Gastroesophageal sphincter (tissue), 4 donors: ENCODE measurements around the gene NR2C1. TPM values are rescaled to one million over a fixed set of nuclear protein-coding genes. Genes with fewer than 3 reads are reported as not detected.
"Not testable (repeated sequence)": the region's sequence is repeated elsewhere in the genome, so short reads cannot be mapped to it uniquely, and the experiment has no call there.

ENCODE experiments used
- ATAC-seq: fragments of 150-250 bp; one replicate; pipeline ENCODE4 v1.9.1; 2016; ENCODE audit warnings: mild to moderate bottlenecking, moderate library complexity
- H3K27ac ChIP-seq, 4 donors: fragments of 200-600 bp; sonication (generic) in 3 of 4; 1 replicate in 3 of 4; 2 replicates in 1 of 4; pipeline ENCODE4 v1.5.1; 2016 to 2019
- H3K27me3 ChIP-seq: fragments of 200-600 bp; sonication (generic); one replicate; pipeline ENCODE4 v1.5.1; 2019
- H3K36me3 ChIP-seq, 2 donors: fragments of 200-600 bp; sonication (generic); one replicate each; pipeline ENCODE4 v1.5.1; 2019; ENCODE audit warnings: control low read depth in 1 of 2
- H3K4me1 ChIP-seq, 3 donors: fragments of 200-600 bp; sonication (generic); 1 replicate in 2 of 3; 2 replicates in 1 of 3; pipeline ENCODE4 v1.5.1; 2016 to 2019; ENCODE audit warnings: control low read depth in 2 of 3
- H3K4me3 ChIP-seq, 2 donors: fragments of 200-600 bp; sonication (generic); one replicate each; pipeline ENCODE4 v1.5.1; 2019; ENCODE audit warnings: mild to moderate bottlenecking in 1 of 2, moderate library complexity in 1 of 2
- H3K9me3 ChIP-seq, 3 donors: fragments of 200-600 bp; sonication (generic); one replicate each; pipeline ENCODE4 v1.5.1; 2017 to 2019; ENCODE audit warnings: control low read depth in 2 of 3
- EP300 ChIP-seq: sonication (generic); formaldehyde crosslinking; IDR thresholded peaks from one replicate; pipeline ENCODE4 v1.6.1; 2017; ENCODE audit warnings: antibody characterized with exemption, mild to moderate bottlenecking
- POLR2A ChIP-seq, 2 donors: fragments of 450-650 bp; IDR thresholded peaks; one replicate each; pipeline ENCODE4 v1.6.1; 2017; ENCODE audit warnings: antibody characterized with exemption in 2 of 2, mild to moderate bottlenecking in 2 of 2, moderate library complexity in 1 of 2
- POLR2AphosphoS5 ChIP-seq: sonication (generic); formaldehyde crosslinking; IDR thresholded peaks from one replicate; pipeline ENCODE4 v1.6.1; 2017; ENCODE audit warnings: antibody characterized with exemption
- WGBS, 2 donors: methylation state at CpG; one replicate each; pipeline ENCODE4 v1.1.5; 2018; ENCODE audit warnings: low coverage in 1 of 2; 5-methylcytosine and 5-hydroxymethylcytosine counted together
- total RNA-seq, 4 donors: library from RNA; depleted of rRNA; stranded (reverse); fragments of >200 nt; gene quantifications; one replicate each; pipeline ENCODE4 v1.1.0, GENCODE V29; 2016
- TF ChIP-seq, protein P1 (sequence below), 4 experiments: fragments of 200-600 bp in 2 of 4; fragments of 450-650 bp in 2 of 4; sonication (generic) in 1 of 4; IDR thresholded peaks; one replicate each; pipeline ENCODE4 v1.5.1; 2017 to 2019; ENCODE audit warnings: antibody characterized with exemption in 4 of 4, mild to moderate bottlenecking in 2 of 4, moderate library complexity in 2 of 4

NR2C1 gene
- total RNA-seq, 4 donors from 2014 or later: 29.0 to 70.8 (median 45.1) TPM

GRCh38 chr12:94990222-94990621 lies 83.2 kb downstream of the NR2C1 start:
- Histone ChIP-seq H3K4me3 (no peak overlapping the region), H3K27me3 (no peaks in the 10 kb centered on the region), H3K36me3 (peaks cover 0 to 53% of the 10 kb centered on the region in 2 donors), H3K4me1 (no peaks in the 10 kb centered on the region), H3K27ac (no peak overlapping the region), H3K9me3 (no peaks in the 10 kb centered on the region)
- 81 to 93% methylated on average over 3 of the region's 3 CpGs for WGBS, 2 donors
- TF ChIP-seq EP300 (no peak), POLR2A (IDR thresholded peaks at IDR 0.05) (no peak), POLR2AphosphoS5 (no peak)
- TF ChIP-seq, protein P1, sequence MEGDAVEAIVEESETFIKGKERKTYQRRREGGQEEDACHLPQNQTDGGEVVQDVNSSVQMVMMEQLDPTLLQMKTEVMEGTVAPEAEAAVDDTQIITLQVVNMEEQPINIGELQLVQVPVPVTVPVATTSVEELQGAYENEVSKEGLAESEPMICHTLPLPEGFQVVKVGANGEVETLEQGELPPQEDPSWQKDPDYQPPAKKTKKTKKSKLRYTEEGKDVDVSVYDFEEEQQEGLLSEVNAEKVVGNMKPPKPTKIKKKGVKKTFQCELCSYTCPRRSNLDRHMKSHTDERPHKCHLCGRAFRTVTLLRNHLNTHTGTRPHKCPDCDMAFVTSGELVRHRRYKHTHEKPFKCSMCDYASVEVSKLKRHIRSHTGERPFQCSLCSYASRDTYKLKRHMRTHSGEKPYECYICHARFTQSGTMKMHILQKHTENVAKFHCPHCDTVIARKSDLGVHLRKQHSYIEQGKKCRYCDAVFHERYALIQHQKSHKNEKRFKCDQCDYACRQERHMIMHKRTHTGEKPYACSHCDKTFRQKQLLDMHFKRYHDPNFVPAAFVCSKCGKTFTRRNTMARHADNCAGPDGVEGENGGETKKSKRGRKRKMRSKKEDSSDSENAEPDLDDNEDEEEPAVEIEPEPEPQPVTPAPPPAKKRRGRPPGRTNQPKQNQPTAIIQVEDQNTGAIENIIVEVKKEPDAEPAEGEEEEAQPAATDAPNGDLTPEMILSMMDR (IDR thresholded peaks at IDR 0.05): no peak
- no peak for ATAC-seq

DNA sequence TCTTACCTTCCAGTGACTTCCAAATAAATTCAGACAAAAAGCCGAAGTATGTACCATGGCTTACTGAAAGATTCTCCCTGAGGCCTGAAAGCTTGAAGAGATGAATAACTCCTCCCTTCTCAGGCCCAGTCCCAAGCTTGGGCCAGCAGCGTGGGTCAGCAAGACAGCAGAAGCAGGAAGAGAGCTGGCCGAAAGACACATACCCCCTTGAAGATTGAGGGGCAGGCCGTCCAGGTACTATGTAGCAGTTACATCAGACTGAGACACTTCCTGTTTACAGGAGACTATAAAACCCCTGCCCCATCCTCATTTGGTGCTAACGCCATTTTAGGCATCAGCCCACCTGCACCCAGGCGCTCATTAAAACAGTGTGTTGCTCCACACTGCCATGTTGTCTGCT lies 84.9 kb downstream of the NR2C1 start:
- H3K4me1 ChIP-seq: no peaks in the 10 kb centered on the region
- H3K27ac ChIP-seq: no peak overlapping the region
- TF ChIP-seq POLR2AphosphoS5 (no peak), EP300 (no peak), POLR2A (IDR thresholded peaks at IDR 0.05) (no peak)
- TF ChIP-seq, protein P1 (IDR thresholded peaks at IDR 0.05): no peak
- H3K9me3 ChIP-seq: no peaks in the 10 kb centered on the region
- H3K36me3 ChIP-seq: peaks cover 0 to 49% of the 10 kb centered on the region in 2 donors
- no peak overlapping the region for H3K4me3 ChIP-seq
- 83 to 100% methylated on average over 3 to 6 of the region's 6 CpGs for WGBS, 2 donors
- H3K27me3 ChIP-seq: no peaks in the 10 kb centered on the region
- ATAC-seq: no peak

- Histone ChIP-seq H3K27ac (no peak overlapping the region), H3K9me3 (no peaks in the 10 kb centered on the region), H3K27me3 (no peaks in the 10 kb centered on the region), H3K36me3 (peaks cover 0 to 42% of the 10 kb centered on the region in 2 donors), H3K4me3 (no peak overlapping the region), H3K4me1 (no peaks in the 10 kb centered on the region)
- no peak for TF ChIP-seq POLR2AphosphoS5
- no peak for TF ChIP-seq POLR2A (IDR thresholded peaks at IDR 0.05)
- TF ChIP-seq, protein P1 (IDR thresholded peaks at IDR 0.05): no peak
- no peak for TF ChIP-seq EP300
- 43 to 53% methylated on average over 2 of the region's 2 CpGs for WGBS, 2 donors
- ATAC-seq: no peak
Observed at GRCh38 chr12:94987801-94988200, 85.6 kb downstream of the NR2C1 start.

- H3K36me3 ChIP-seq: peaks cover 0 to 36% of the 10 kb centered on the region in 2 donors
- H3K27me3 ChIP-seq: no peaks in the 10 kb centered on the region
- H3K4me3 ChIP-seq: no peak overlapping the region
- no peaks in the 10 kb centered on the region for H3K4me1 ChIP-seq
- H3K27ac ChIP-seq: no peak overlapping the region
- WGBS, 2 donors: 68 to 92% methylated on average over 2 to 7 of the region's 8 CpGs
- no peak for TF ChIP-seq POLR2A (IDR thresholded peaks at IDR 0.05)
- H3K9me3 ChIP-seq: no peaks in the 10 kb centered on the region
- ATAC-seq: no peak
Observed at GRCh38 chr12:94987076-94987669, 86.2 kb downstream of the NR2C1 start.

GRCh38 chr12:94985099-94985498 lies 88.3 kb downstream of the NR2C1 start:
- not testable (repeated sequence) for H3K27me3 ChIP-seq, H3K27ac ChIP-seq, H3K4me3 ChIP-seq, H3K9me3 ChIP-seq, ATAC-seq, H3K4me1 ChIP-seq
- peaks cover 0 to 20% of the 10 kb centered on the region in 2 donors for H3K36me3 ChIP-seq
- 33 to 40% methylated on average over 2 of the region's 9 CpGs for WGBS, 2 donors

- no peak for ATAC-seq
- WGBS, 2 donors: 100% methylated on average over 2 of the region's 2 CpGs; no CpG with 5 or more reads in 1 of the 2 donors
- H3K27me3 ChIP-seq: no peaks in the 10 kb centered on the region
- H3K4me1 ChIP-seq: peaks cover 0 to 4% (median 0%) of the 10 kb centered on the region in 3 donors
- peaks cover 0 to 15% of the 10 kb centered on the region in 2 donors for H3K36me3 ChIP-seq
- H3K9me3 ChIP-seq: no peaks in the 10 kb centered on the region
- no peak overlapping the region for H3K4me3 ChIP-seq
- TF ChIP-seq, protein P1 (IDR thresholded peaks at IDR 0.05): no peak
- no peak for TF ChIP-seq EP300
- TF ChIP-seq POLR2AphosphoS5: no peak
- no peak for TF ChIP-seq POLR2A (IDR thresholded peaks at IDR 0.05)
- no peak overlapping the region for H3K27ac ChIP-seq
Observed at GRCh38 chr12:94983321-94983720, 90.1 kb downstream of the NR2C1 start.
